ENCODE results near the gene TRIM15.

Gene TRIM15

DNA sequence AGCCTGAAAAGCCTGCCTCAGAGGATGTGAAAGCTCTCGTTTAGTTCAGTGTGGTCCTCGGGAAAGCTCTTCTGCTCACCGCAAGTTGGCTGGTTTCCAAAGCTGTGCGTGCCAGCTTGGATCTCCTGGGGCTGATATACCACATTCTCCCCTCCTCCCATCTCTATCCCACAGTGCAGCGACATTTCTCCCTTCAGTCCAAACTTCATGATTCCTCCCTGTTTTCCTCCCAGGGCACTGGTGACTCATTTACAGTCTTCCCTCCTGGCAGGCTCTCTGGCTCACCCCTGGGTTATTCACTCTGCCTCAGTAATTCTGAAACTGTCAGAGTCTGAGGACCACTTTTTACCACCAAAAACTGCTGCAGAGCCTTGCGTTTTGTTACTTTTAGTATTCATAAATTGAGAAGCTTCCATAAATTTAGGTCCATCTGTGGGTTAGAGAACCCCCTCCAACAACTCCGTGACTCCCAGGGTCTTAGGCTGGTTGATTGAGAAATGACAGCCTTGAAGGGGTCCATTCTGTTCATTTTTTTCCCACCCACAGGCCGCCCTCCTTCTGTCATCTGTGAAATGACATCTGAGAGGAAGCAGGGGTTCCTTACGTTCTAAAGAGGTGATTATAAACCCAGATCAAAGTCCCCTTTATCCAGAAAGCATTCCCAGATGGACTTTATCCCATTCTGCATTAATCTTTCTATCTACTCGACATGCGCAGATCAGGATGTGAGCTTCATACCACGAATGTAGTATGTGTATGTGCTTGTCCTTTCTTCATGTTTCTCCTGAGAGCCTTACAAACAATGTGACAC lies 8.4 kb upstream of the TRIM15 start (continued):
- TF ChIP-seq, protein P1, sequence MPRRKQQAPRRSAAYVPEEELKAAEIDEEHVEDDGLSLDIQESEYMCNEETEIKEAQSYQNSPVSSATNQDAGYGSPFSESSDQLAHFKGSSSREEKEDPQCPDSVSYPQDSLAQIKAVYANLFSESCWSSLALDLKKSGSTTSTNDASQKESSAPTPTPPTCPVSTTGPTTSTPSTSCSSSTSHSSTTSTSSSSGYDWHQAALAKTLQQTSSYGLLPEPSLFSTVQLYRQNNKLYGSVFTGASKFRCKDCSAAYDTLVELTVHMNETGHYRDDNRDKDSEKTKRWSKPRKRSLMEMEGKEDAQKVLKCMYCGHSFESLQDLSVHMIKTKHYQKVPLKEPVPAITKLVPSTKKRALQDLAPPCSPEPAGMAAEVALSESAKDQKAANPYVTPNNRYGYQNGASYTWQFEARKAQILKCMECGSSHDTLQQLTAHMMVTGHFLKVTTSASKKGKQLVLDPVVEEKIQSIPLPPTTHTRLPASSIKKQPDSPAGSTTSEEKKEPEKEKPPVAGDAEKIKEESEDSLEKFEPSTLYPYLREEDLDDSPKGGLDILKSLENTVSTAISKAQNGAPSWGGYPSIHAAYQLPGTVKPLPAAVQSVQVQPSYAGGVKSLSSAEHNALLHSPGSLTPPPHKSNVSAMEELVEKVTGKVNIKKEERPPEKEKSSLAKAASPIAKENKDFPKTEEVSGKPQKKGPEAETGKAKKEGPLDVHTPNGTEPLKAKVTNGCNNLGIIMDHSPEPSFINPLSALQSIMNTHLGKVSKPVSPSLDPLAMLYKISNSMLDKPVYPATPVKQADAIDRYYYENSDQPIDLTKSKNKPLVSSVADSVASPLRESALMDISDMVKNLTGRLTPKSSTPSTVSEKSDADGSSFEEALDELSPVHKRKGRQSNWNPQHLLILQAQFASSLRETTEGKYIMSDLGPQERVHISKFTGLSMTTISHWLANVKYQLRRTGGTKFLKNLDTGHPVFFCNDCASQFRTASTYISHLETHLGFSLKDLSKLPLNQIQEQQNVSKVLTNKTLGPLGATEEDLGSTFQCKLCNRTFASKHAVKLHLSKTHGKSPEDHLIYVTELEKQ (tag by site-specific recombination; IDR thresholded peaks at IDR 0.05; ENCODE audit: borderline replicate concordance): peak; percentile 65; the same call in 1 of the 2 replicates
- no peak for TF ChIP-seq ZNF175 (tag by site-specific recombination; IDR thresholded peaks at IDR 0.05)
- TF ChIP-seq, protein P2, sequence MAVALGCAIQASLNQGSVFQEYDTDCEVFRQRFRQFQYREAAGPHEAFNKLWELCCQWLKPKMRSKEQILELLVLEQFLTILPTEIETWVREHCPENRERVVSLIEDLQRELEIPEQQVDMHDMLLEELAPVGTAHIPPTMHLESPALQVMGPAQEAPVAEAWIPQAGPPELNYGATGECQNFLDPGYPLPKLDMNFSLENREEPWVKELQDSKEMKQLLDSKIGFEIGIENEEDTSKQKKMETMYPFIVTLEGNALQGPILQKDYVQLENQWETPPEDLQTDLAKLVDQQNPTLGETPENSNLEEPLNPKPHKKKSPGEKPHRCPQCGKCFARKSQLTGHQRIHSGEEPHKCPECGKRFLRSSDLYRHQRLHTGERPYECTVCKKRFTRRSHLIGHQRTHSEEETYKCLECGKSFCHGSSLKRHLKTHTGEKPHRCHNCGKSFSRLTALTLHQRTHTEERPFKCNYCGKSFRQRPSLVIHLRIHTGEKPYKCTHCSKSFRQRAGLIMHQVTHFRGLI (tag by site-specific recombination; IDR thresholded peaks at IDR 0.05): no peak
- no peak for TF ChIP-seq ZBTB7A (tag by site-specific recombination; IDR thresholded peaks at IDR 0.05; ENCODE audit: low read depth)
- TF ChIP-seq, protein P3, sequence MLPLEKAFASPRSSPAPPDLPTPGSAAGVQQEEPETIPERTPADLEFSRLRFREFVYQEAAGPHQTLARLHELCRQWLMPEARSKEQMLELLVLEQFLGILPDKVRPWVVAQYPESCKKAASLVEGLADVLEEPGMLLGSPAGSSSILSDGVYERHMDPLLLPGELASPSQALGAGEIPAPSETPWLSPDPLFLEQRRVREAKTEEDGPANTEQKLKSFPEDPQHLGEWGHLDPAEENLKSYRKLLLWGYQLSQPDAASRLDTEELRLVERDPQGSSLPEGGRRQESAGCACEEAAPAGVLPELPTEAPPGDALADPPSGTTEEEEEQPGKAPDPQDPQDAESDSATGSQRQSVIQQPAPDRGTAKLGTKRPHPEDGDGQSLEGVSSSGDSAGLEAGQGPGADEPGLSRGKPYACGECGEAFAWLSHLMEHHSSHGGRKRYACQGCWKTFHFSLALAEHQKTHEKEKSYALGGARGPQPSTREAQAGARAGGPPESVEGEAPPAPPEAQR (tag by site-specific recombination; IDR thresholded peaks at IDR 0.05): no peak
- TF ChIP-seq ZNF324 (tag by site-specific recombination; IDR thresholded peaks at IDR 0.05): 0 out of 2 replicates have a peak, but pooled peaks have one; percentile 29
- no peak for TF ChIP-seq ZNF571 (tag by site-specific recombination; IDR thresholded peaks at IDR 0.05)
- TF ChIP-seq HOXA7 (CRISPR knock-in tag; IDR thresholded peaks at IDR 0.05; ENCODE audit: borderline replicate concordance): no peak
- peak; percentile 67 for TF ChIP-seq ZBTB21 (tag by site-specific recombination; IDR thresholded peaks at IDR 0.05)
- no peak for TF ChIP-seq TRIM28 (IDR thresholded peaks at IDR 0.05; ENCODE audit: borderline replicate concordance, low read length)
- TF ChIP-seq ZFP69B (tag by site-specific recombination; IDR thresholded peaks at IDR 0.05): peak; percentile 79; the same call in 1 of the 2 replicates
- TF ChIP-seq, protein P4, sequence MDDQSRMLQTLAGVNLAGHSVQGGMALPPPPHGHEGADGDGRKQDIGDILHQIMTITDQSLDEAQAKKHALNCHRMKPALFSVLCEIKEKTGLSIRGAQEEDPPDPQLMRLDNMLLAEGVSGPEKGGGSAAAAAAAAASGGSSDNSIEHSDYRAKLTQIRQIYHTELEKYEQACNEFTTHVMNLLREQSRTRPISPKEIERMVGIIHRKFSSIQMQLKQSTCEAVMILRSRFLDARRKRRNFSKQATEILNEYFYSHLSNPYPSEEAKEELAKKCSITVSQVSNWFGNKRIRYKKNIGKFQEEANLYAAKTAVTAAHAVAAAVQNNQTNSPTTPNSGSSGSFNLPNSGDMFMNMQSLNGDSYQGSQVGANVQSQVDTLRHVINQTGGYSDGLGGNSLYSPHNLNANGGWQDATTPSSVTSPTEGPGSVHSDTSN (CRISPR knock-in tag; IDR thresholded peaks at IDR 0.05): no peak
- no peak for TF ChIP-seq ZNF521 (tag by site-specific recombination; IDR thresholded peaks at IDR 0.05)
- 0 out of 2 replicates have a peak, but pooled peaks have one; percentile 41 for TF ChIP-seq BCL11A (tag by site-specific recombination; IDR thresholded peaks at IDR 0.05; ENCODE audit: low read depth)
- no peak for TF ChIP-seq ZNF48 (tag by site-specific recombination; IDR thresholded peaks at IDR 0.05)
- TF ChIP-seq ZNF830 (tag by site-specific recombination; IDR thresholded peaks at IDR 0.05; ENCODE audit: low read depth): no peak
- TF ChIP-seq, protein P5, sequence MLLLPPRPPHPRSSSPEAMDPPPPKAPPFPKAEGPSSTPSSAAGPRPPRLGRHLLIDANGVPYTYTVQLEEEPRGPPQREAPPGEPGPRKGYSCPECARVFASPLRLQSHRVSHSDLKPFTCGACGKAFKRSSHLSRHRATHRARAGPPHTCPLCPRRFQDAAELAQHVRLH (tag by site-specific recombination; IDR thresholded peaks at IDR 0.05): peak; percentile 51; the same call in 1 of the 2 replicates
- no peak for TF ChIP-seq SETDB1 (IDR thresholded peaks at IDR 0.05; ENCODE audit: insufficient read length, low read length)
- TF ChIP-seq OVOL3 (tag by site-specific recombination; IDR thresholded peaks at IDR 0.05): peak; percentile 77; the same call in 1 of the 2 replicates
- TF ChIP-seq, protein P6, sequence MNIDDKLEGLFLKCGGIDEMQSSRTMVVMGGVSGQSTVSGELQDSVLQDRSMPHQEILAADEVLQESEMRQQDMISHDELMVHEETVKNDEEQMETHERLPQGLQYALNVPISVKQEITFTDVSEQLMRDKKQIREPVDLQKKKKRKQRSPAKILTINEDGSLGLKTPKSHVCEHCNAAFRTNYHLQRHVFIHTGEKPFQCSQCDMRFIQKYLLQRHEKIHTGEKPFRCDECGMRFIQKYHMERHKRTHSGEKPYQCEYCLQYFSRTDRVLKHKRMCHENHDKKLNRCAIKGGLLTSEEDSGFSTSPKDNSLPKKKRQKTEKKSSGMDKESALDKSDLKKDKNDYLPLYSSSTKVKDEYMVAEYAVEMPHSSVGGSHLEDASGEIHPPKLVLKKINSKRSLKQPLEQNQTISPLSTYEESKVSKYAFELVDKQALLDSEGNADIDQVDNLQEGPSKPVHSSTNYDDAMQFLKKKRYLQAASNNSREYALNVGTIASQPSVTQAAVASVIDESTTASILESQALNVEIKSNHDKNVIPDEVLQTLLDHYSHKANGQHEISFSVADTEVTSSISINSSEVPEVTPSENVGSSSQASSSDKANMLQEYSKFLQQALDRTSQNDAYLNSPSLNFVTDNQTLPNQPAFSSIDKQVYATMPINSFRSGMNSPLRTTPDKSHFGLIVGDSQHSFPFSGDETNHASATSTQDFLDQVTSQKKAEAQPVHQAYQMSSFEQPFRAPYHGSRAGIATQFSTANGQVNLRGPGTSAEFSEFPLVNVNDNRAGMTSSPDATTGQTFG (tag by site-specific recombination; IDR thresholded peaks at IDR 0.05; ENCODE audit: borderline replicate concordance): no peak
- TF ChIP-seq PRDM1 (tag by site-specific recombination; IDR thresholded peaks at IDR 0.05): peak; percentile 75
- TF ChIP-seq ZNF274 (IDR thresholded peaks at IDR 0.05; ENCODE audit: low read length): no peak
- no peak for TF ChIP-seq ZNF274 (tag by site-specific recombination; IDR thresholded peaks at IDR 0.05; ENCODE audit: borderline replicate concordance)
- no peak for TF ChIP-seq YY2 (tag by site-specific recombination; IDR thresholded peaks at IDR 0.05)
- no peak for TF ChIP-seq RBAK (tag by site-specific recombination; IDR thresholded peaks at IDR 0.05)
- no peak; the same call in 1 of the 2 replicates for TF ChIP-seq ZNF184 (tag by site-specific recombination; IDR thresholded peaks at IDR 0.05)
- TF ChIP-seq ZNF174 (tag by site-specific recombination; IDR thresholded peaks at IDR 0.05): no peak
- TF ChIP-seq ZXDB (tag by site-specific recombination; IDR thresholded peaks at IDR 0.05): peak; percentile 85

Measured in HEK293 (cell line).